Measurements from ENCODE around the gene FBLN2. TPM values are rescaled to one million over a fixed set of nuclear protein-coding genes. Genes with fewer than 3 reads are reported as not detected.
"Not testable (repeated sequence)": the region's sequence is repeated elsewhere in the genome, so short reads cannot be mapped to it uniquely, and the experiment has no call there.

Gene FBLN2
- total RNA-seq, 1 donor from 2014 or later: 69.7 TPM

DNA sequence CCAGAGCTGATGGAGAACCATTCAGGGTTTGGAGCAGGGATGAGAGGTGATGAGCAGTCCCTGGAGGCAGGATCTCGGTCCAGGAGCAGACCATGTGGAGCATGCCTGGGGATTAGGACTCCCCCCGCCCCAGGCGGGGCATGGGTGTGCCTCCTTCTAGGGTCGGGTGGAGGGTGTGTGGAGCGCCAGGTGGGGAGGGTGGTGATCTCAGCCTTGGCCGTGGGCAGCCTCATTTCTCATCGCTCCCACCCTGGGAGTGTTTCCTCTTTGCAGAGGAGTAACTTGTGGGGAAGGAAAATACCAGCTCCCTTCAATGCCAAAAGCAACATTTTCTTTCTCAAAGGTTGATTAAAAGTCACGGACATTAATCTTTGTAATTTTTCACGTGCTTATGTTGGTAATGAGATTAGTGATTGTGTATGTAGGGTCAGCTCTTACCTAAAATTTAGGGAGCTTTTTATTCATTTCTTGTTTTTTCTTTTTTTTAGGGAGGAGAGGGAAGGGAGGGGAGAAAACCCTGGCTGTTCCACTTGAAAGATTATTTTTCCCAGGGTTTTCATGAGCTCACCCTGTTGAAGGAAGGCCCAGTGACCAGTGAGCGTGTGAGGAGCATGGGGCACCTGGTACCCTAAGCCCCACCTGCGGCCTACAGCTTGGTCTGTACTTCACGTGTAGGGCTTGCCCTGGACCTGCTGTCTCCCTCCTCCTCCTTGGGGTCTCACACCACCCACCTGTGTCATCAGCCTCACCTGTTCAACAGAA, 11.0 kb downstream of the FBLN2 start:
- intact Hi-C loops (cut with DNase I): no loop called here
- DNase-seq: no peak

GRCh38 chr3:13561376-13561775, 12.5 kb downstream of the FBLN2 start:
- ATAC-seq (ENCODE audit: poor library complexity) (no peak), DNase-seq (no peak)
- intact Hi-C loops (cut with DNase I): no loop called here

More for the DNA sequence above, 11.0 kb downstream of the FBLN2 start:
- ATAC-seq (ENCODE audit: poor library complexity): peak; percentile 51

DNA sequence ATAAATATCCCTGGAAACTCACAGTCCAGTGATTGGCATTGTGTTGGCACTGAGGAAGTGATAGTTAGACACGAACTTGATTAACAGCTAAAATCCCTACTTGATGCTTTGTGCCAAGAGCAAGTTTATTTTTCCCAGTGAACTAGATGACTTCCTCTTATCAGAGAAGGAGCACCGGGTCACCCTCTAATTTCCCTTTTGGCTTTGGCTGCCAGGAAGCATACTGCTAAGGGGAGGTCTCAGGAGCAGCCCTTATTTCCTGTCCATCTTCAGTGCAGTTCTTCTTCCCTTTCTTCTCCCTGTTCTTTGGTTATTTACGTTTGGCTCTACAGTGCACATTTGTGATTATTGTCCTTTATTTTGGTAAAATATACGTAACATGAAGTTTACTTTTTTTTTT, 13.0 kb downstream of the FBLN2 start:
- intact Hi-C loops (cut with DNase I): no loop called here
- ATAC-seq (ENCODE audit: poor library complexity): no peak
- no peak for DNase-seq

- ATAC-seq (ENCODE audit: poor library complexity); intact Hi-C loops (cut with DNase I); DNase-seq: not testable (repeated sequence)
Observed at GRCh38 chr3:13562421-13562820, 13.5 kb downstream of the FBLN2 start.

DNA sequence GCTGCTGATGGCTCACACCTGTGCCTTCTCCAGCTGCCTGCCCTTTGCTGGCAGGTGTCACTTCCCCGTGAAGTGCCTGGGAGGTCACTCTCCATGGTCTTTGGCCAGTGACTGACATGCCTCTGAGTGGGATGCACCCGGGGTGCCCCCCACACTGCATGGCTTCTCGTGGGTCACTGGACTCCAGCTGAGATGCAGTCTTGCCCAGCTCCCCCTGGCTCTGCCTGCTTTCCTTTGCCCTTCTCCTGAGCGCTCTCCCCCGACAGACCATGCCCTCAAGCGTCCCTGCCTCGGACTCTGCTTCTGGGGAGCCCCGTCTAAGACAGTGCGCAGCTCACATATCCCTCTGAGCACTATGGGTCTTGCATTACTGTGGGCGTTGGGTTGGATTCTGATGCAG, 14.4 kb downstream of the FBLN2 start:
- ATAC-seq (ENCODE audit: poor library complexity): no peak
- intact Hi-C loops (cut with DNase I): no loop called here
- DNase-seq: no peak

- intact Hi-C loops (cut with DNase I): no loop called here
- no peak for DNase-seq
- no peak for ATAC-seq (ENCODE audit: poor library complexity)
Observed at GRCh38 chr3:13563911-13564310, 15.0 kb downstream of the FBLN2 start.

GRCh38 chr3:13564751-13565560, 16.0 kb downstream of the FBLN2 start:
- DNase-seq: peak; percentile 76
- intact Hi-C loops (cut with DNase I): loop anchor here (5.0 kb wide), 1 partner anchor 68 kb away; no protein-coding TSS in a partner anchor
- peak; percentile 88 for ATAC-seq (ENCODE audit: poor library complexity)

GRCh38 chr3:13565581-13566452, 16.9 kb downstream of the FBLN2 start:
- DNase-seq (no peak), ATAC-seq (ENCODE audit: poor library complexity) (peak; percentile 55)
- intact Hi-C loops (cut with DNase I): loop anchor here (5.0 kb wide), 1 partner anchor 69 kb away; no protein-coding TSS in a partner anchor

DNA sequence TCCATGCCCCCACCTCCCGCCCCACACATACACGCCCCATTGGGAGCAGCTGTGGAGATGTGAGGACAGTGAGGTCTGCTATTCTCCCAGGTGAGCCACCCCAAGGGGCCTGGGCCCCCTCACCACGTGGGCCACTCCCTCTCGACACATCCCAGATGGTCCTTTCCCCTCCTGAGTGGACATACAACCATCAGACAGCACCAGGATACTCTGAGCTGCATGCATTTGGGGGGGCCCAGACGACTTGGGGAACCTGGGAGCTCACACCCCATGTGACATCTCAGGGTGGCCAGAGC, 17.5 kb downstream of the FBLN2 start:
- DNase-seq: no peak
- intact Hi-C loops (cut with DNase I): loop anchor here (5.0 kb wide), 1 partner anchor 69 kb away; no protein-coding TSS in a partner anchor
- no peak for ATAC-seq (ENCODE audit: poor library complexity)

- no peak for DNase-seq
- intact Hi-C loops (cut with DNase I): loop anchor here (5.0 kb wide), 1 partner anchor 70 kb away; no protein-coding TSS in a partner anchor
Observed at GRCh38 chr3:13566769-13567310, 17.9 kb downstream of the FBLN2 start.

GRCh38 chr3:13567684-13568514, 19.0 kb downstream of the FBLN2 start:
- no peak for ATAC-seq (ENCODE audit: poor library complexity)
- DNase-seq: no peak
- intact Hi-C loops (cut with DNase I): loop anchor here (5.0 kb wide), 1 partner anchor 71 kb away; no protein-coding TSS in a partner anchor

More at GRCh38 chr3:13566769-13567310, 17.9 kb downstream of the FBLN2 start:
- ATAC-seq (ENCODE audit: poor library complexity): no peak

DNA sequence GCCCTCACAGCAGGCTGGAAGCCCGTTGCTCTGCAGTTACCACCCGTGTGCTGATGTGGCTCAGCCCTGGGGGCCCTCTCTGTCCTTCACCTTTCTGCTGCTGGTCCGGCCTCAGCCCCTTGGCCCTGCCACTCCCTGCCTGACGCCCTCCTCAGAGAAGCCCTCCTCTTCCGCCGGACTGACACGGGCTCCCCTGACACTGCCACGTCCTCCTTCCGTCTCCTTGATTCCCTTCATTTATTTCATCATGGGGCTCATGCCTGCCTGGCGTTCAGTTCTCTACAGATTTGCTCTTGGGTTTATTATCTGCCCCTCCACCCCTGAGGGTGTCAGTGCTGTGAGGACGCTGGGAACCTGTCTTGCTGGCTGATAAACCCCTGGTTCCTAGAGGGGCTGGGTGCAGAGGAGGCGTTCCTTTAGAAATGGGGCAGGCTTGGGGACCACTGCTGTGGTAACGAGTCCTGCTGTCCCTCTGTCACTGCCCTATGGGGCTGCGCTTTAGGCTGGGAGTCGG, 19.6 kb downstream of the FBLN2 start:
- DNase-seq (no peak), ATAC-seq (ENCODE audit: poor library complexity) (no peak)
- intact Hi-C loops (cut with DNase I): loop anchor here (5.0 kb wide), 1 partner anchor 71 kb away; no protein-coding TSS in a partner anchor

- DNase-seq (no peak), ATAC-seq (ENCODE audit: poor library complexity) (no peak)
- intact Hi-C loops (cut with DNase I): loop anchor here (5.0 kb wide), 1 partner anchor 72 kb away; no protein-coding TSS in a partner anchor
Observed at GRCh38 chr3:13569201-13569600, 20.3 kb downstream of the FBLN2 start.

DNA sequence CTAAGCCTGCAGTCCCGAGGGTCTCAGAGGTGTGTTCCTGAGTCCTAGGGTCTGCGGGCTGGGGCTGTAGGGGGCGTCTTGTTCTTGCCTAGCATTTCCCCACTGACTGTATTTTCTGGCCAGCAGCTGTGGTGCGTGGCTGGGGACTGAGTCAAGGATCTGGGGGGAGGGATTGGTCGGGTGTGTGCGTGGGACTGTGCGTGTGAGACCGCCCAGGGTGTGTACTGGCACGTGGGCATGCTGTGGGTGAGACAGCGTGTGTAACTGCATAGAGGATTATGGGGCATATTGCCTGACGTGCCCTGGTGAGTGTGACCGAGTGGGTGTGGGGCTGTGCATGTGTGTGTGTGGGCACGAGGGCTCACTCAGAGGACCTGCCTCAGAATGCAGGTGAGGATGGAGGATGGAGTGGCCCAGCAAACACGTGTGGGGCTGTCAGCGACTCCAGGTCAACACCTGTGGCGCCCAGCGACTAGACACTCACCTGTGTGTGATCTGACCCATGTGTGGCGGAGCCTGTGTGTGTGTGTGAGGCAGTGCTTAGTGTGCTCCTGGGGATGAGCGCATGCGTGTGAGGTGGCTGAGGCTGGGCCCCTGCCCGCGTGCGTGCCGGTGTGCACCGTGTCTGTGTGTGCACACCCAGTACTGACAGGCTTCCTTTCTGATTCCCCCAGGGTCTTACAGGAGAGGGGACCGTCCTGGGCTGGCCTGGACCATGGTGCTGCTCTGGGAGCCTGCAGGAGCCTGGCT, 20.9 kb downstream of the FBLN2 start:
- ATAC-seq (ENCODE audit: poor library complexity) (no peak), DNase-seq (no peak)
- intact Hi-C loops (cut with DNase I): loop anchor here (5.0 kb wide), 1 partner anchor 73 kb away; no protein-coding TSS in a partner anchor

DNA sequence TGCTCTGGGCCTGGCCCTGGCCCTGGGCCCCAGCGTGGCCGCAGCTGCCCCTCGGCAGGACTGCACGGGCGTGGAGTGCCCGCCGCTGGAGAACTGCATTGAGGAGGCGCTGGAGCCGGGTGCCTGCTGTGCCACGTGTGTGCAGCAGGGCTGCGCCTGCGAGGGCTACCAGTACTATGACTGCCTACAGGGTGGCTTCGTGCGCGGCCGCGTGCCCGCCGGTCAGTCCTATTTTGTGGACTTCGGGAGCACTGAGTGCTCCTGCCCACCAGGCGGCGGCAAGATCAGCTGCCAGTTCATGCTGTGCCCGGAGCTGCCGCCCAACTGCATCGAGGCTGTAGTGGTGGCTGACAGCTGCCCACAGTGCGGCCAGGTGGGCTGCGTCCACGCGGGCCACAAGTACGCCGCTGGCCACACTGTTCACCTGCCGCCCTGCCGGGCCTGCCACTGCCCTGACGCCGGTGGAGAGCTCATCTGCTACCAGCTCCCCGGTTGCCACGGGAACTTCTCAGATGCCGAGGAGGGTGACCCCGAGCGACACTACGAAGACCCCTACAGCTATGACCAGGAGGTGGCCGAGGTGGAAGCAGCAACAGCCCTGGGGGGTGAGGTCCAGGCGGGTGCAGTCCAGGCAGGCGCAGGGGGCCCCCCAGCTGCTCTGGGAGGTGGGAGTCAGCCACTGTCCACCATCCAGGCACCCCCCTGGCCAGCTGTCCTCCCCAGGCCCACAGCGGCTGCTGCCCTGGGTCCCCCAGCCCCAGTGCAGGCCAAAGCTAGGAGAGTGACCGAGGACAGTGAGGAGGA, 21.7 kb downstream of the FBLN2 start:
- intact Hi-C loops (cut with DNase I): no loop called here
- ATAC-seq (ENCODE audit: poor library complexity) (no peak), DNase-seq (no peak)

- ATAC-seq (ENCODE audit: poor library complexity) (no peak), DNase-seq (no peak)
- intact Hi-C loops (cut with DNase I): no loop called here
Observed at GRCh38 chr3:13571264-13571663, 22.3 kb downstream of the FBLN2 start.

Data from Right ventricle myocardium superior (tissue), 1 donor.